NK-92 (cell line): ENCODE data around the gene STIMATE.

Experiments used
- DNase-seq: peaks from one replicate; lab custom pipeline; 2025; ENCODE audit not compliant: unreplicated experiment; lab: John Stamatoyannopoulos, UW

STIMATE gene

DNA sequence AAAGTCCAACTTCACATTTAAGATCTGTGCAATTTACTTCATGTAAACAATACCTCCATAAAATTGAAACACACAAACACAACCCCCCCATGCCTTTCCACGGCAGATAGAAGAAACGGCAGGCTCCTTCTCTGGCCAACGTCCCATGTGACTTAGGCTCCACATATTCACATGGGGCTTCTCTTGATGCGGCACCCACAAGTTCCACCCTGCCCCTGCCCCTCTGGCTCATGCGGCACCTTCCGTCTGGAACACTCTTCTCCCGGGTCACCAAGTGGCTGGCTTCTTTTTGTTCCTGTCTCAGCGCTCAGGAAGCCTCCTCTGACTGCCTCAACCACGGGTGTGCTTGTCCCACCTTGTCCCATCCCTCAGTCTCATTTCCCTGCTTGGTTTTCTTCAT is 25.6 kb downstream of the STIMATE start:
- DNase-seq = no peak

DNA sequence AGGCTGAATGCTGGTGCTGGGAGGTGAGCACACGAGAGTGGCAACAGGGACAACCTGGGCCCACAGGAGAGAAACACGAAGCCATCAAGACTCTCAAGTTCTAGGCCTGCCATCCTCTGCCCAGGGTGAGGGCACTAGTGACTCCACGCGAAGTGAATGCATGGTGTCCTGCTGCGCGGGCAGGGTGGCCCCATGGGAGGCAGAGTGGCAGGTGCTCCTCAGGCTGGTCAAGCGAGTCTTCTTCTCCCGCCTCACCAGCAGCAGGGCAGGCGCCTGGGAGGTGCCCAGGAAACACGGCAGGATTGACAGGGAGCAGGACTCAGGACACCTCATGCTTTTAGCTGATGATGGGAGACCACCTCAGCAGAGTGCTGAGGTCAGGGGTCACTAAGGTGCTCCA is 26.9 kb downstream of the STIMATE start:
- no peak for DNase-seq

GRCh38 chr3:52866427-52866826 is 30.9 kb downstream of the STIMATE start:
- DNase-seq = no peak

GRCh38 chr3:52865994-52866393 is 31.4 kb downstream of the STIMATE start:
- no peak for DNase-seq

DNA sequence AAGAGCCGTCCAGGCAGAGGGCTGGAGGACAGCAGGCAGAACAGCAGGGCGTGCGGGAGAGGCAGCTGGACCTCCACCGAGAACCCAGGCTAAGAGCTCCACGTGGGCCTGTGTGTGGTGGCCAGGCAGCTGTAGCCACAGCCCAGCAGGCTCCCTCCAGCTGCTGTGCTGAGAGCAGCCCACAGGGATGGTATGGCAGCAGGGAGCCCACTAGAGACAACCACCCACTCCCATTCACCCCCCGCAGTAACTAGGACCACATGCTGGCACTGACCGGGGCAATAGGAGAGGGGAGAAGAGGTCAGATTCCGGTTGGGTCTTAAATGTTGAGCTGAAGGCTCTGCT is 37.0 kb downstream of the STIMATE start:
- no peak for DNase-seq

- no peak for DNase-seq
Measured at GRCh38 chr3:52859686-52860423, 37.5 kb downstream of the STIMATE start.

- DNase-seq = no peak
Measured at GRCh38 chr3:52857864-52858263, 39.5 kb downstream of the STIMATE start.

DNA sequence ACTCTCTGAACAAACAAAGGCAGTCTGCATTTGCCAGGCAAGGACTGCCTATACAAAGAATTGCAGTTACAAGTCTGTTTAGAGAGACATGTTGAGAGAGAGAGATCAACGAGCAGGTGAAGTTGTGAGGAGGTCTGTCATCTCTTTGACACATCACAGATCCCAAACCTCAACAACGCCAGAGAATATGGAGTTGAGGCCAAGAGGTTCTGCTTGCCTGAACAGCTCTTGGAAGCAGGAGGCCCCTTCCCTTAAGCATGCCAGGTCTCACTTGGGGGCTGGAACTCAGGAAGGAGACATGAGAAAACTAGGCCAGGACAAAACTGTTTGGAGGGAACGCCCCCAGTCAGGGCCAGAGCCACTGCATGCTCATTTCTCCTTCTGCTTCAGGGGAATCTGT is 40.2 kb downstream of the STIMATE start:
- no peak for DNase-seq

- DNase-seq = no peak
Measured at GRCh38 chr3:52856666-52857065, 40.7 kb downstream of the STIMATE start.

- DNase-seq = no peak
Measured at GRCh38 chr3:52854013-52854412, 43.3 kb downstream of the STIMATE start.

DNA sequence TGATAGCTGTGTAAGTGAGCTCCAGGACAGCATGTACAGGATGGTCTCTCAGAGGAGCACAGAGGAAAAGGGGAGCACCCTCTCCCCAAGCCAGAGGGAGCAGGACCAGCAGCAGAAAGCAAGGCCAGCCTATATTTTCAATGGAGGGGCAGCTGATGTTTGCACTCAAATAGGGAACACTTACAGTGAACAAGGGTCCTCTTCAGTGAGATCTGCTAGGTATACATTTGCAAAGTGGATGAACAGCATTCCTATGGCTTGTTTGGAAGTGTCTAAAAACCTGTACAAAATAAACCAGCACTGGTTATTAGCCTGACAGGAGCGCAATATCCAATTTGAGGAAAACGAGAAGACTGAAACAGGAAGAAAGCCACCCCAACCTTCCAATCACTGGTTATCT is 44.9 kb downstream of the STIMATE start:
- DNase-seq = no peak

DNA sequence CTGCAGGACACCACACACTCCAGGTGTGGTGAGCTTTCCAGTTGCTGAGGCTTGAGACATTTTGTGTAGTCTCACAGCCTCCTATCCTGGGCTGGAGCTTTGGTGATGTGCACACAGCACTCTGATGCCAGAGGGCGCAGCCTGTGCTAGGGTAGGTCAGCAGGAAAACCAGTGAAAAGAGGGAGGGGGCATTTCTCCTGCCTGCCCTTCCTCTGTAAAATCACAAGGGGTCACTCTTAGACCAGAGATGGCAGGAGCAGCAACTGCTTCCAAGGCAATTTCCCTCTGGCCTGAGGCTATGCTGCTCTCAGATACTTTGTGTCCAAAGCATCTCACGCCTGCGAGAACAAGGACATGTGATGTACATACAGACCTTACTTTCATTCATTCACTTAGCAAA is 46.0 kb downstream of the STIMATE start:
- no peak for DNase-seq

GRCh38 chr3:52849656-52850055 is 47.7 kb downstream of the STIMATE start:
- DNase-seq = no peak

DNA sequence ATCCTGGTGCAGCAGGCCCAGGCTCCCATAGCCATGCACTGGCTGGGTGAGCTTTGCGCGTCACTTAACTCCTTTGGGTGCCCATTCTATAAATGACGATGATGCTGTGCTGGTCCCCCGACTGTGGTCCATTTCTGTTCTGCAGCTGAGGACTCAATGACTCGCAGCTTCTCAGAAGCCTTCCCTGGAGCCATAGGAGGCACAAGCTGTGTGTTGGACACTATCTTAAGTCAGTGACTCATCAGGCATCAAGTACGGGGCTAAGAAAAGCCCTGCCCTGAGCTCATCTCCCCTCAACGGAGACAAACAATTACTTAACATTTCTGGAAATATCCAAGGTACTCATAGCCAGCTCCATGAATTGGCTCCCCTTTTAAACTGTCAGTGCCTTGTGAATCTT is 48.7 kb downstream of the STIMATE start:
- no peak for DNase-seq

DNA sequence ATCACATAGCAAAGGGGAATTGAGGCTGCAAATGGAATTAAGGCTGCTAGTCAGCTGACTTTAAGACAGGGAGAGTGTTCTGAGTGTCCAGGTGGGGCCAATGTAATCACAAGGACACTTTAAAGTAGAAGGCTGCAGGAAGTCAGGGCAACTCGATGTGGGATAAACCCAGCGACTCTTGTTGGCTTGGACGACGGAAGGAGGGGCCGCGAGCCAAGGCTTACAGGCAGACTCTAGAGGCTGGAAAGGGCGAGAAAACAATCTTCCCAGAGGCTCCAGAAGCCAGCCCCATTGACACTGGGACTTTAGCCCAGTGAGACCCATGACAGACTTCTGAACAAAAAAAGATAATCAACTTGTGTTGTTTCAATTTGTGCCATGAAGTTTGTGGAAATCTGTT is 49.6 kb downstream of the STIMATE start:
- no peak for DNase-seq

GRCh38 chr3:52847241-52847640 is 50.1 kb downstream of the STIMATE start:
- no peak for DNase-seq

DNA sequence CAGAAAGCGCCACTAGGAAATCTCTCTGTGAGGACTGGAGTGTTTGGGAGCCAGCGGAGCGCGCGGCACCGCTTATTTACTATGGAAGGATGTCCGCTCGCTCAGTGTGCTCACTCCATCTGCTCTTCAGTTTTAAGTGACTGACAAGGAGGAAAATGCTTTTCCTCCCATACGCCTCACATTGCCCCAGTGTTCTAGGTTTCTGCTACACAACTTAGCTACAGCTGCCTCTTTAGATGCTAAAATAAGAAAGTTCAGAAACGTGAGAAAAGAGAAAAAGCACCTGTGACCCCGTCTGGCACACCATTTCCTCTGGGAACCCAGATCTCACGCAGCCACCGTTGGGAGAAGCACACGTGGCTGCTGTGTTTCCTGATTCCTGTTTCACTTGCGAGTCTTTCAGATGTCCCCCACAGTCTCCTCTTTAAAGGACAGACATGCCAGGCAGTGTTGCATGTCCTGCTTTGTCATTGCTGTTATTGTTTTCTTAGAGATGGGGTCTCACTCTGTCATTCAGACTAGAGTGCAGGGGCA is 50.8 kb downstream of the STIMATE start:
- no peak for DNase-seq

DNA sequence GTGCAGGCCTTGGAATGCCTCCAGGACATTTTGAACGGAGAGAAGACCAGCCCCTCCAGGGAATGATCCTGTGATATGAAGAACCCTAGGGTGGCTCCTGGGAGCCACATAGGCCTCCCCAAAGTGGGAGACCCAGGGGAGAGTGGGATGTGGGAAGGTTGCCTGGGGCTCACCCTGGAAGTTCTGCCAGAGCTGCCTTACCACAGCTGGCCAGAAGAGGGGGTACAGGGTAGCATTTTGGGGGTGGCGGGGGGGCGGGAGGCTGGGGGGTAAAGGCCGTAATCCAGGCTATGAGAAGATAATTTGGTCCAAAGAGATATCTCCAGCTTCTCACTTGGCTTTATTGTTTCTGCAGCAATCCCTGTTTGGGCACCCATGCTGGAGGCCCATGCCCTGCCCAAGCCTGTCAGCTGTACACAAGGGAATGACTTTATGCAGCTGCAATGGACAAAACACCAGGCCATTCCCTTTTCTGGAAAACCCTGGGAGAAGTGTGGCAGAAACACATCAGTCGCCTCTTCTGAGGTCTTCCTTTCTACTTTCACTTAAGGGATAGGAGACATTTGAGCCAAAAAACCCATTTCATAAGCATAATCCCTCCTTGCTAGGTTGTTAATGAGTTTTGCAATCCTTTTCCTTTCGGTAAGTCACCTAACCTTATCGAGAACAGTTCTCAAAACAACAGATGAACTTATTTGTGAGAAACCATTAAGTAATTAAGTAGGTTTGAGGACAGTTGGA is 51.5 kb downstream of the STIMATE start:
- no peak for DNase-seq

GRCh38 chr3:52845157-52845556 is 52.2 kb downstream of the STIMATE start:
- no peak for DNase-seq

GRCh38 chr3:52844290-52844975 is 52.9 kb downstream of the STIMATE start:
- no peak for DNase-seq

DNA sequence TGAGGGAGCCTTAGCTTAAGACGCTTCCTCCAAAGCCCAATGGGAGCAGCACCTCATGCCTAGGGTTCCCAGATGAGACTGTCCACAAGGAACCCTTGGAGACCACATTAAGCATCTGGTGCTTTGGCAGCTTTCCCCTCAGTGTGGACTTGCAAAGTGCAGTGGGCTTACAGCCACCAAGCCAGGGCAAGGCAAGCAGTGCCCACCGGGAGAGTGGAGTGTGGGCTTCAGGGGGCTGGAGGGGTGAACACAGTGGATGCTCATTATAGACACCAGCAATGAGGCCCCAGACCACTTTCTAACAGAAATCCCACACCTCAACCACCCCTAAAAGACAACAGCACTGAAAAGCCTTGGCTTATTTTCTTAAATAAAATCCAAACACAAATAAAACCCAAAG is 53.5 kb downstream of the STIMATE start:
- no peak for DNase-seq
